Urothelium cell line (cell line): ENCODE data around the gene LRRC56.
A peak's percentile ranks its signal among the peaks of the same experiment; 100 is the strongest.

Source experiments
- DNase-seq: peaks from one replicate; pipeline ENCODE4 v3.0.0; 2011; ENCODE audit warnings: low spot score, mixed read lengths
- FAIRE-seq: peaks from 2 replicates; lab custom pipeline; 2011; peaks lifted over from hg19 to GRCh38; lab: Jason Lieb, UNC

Gene LRRC56

DNA sequence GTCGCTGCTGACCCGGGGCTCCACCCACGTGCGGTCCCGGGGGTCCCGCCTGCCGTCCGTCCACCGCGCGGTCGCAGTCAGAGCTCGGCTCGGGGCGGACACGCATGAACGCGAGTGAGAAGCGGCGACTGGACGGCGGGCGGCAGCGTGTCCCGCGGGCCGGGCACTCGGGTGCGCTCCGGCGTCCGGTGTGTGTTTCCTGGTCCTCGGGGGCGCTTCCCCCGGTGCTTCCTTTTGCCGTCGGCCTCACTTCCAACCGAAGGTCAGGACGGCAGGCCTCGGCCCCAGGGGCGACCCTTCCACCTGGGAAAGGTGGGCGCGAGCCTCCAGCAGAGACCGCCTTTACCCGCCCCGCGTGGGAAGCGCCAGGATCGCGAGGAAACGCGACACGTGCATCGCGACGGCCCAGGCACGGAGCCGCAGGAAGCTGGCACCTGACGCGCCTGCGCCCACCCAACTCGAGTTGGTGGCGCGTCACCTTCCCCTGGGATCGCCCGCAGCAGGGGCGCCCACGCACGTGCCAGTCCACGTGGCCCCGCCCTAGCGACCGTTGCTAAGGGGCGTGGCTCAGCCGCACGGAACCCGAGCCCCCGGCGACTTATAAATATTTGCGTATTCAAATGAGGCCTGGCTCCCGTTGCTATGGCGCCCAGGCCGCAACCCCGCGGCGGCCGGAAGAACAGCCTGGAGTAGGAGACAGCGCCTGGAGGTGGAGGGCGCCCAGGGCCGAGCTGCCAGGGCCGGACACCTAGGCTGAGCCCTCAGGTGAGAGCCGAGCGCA, at the start of gene LRRC56:
LRRC56 (plus strand) TSS at position 687 of the 781 bp plus-strand sequence. CDS start 3,158 bp downstream, outside the sequence.
- FAIRE-seq (no peak), DNase-seq (no peak)

DNA sequence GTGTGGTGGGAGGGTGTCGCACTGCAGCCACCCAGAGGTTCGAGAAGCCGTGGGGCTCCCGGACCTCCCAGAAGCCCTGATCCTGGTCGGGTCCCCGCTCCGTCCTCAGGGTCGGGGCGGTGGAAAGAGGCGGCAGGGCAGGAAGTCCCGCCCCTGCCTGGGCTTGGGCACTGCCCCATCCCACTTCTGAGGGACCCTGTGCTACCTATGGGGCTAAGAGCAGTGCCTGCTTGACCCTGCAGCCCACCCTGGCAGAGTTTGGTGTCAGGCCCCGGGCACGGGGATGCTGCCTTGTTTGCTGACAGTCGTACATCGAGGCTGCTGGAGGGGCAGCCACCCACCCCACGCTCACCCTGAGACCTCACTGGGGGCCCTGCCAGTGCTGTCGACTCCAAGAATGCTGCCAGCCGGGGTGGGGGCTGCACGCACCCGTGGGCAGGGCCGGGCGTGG, 49.7 kb upstream of the LRRC56 start:
- FAIRE-seq (no peak), DNase-seq (no peak)

DNA sequence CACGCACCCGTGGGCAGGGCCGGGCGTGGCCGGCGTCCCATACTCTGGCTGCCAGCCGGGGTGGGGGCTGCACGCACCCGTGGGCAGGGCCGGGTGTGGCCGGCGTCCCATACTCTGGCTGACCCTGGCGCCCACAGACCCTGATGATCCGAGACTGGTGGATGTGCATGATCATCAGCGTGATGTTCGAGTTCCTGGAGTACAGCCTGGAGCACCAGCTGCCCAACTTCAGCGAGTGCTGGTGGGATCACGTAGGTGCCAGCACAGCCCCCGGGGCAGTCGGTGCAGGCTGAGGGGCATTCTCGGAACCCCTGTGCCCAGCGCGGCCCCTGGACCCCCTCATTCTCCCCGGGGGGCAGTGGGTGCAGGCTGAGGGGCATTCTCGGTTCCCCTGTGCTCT, 49.3 kb upstream of the LRRC56 start:
- DNase-seq (no peak), FAIRE-seq (no peak)

DNA sequence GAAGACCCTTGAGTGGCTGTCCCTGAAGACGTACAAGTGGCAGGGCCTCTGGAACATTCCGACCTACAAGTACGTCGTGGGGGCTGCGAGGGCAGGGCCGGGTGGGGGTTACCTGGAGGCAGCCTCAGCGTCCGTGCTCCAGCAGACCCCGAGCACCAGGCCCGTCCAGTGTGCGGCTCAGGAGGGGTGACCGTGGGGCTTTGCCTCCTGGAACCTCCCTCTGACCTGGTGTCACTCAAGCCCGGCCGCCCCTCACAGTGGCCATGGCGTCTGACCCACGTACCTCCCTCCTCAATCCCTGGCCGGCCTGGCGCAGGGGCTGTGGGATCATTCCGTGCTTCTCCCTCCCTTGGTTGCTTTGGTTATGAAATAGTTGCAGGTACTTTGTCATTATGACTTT, 48.7 kb upstream of the LRRC56 start:
- no peak for FAIRE-seq
- DNase-seq = no peak

- FAIRE-seq = no peak
- DNase-seq = no peak
Observed at GRCh38 chr11:488992-489391, 48.3 kb upstream of the LRRC56 start.

DNA sequence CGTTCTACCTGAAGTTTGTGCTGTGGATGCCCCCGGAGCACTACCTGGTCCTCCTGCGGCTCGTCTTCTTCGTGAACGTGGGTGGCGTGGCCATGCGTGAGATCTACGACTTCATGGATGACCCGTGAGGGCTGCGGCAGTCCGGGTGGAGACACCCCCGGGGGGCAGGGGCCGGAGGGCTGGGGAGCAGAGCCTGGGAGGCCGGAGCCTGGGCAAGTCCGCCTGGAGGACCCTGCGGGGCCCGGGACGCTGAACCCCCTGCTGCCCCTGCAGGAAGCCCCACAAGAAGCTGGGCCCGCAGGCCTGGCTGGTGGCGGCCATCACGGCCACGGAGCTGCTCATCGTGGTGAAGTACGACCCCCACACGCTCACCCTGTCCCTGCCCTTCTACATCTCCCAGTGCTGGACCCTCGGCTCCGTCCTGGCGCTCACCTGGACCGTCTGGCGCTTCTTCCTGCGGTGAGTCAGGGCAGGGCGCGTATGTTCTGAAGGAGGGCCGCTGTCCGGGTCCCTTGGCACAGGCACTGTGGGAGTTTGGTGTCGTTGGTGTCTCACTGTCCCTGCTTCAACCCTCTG, 47.6 kb upstream of the LRRC56 start:
- DNase-seq = no peak
- no peak for FAIRE-seq

DNA sequence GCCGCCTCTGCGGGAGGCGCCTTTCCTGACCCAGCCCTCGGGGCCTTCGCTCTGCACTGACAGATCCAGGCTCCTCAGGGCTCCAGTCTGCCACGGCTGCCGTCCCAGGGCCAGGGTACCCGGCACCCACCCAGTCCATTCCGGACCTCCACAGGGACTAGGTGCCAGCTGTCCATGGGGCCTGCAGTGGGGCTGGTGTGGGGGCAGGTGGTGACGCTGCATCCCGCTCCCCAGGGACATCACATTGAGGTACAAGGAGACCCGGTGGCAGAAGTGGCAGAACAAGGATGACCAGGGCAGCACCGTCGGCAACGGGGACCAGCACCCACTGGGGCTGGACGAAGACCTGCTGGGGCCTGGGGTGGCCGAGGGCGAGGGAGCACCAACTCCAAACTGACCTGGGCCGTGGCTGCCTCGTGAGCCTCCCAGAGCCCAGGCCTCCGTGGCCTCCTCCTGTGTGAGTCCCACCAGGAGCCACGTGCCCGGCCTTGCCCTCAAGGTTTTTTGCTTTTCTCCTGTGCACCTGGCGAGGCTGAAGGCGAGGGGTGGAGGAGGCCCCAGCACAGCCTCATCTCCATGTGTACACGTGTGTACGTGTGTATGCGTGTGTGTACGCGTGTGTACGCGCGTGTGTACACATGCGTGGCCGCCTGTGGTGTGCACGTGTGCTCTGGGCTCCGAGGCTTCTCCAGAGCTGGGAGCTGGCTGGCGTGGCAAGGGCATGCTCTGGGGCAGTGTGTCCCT, 47.0 kb upstream of the LRRC56 start:
- DNase-seq = no peak
- no peak for FAIRE-seq

DNA sequence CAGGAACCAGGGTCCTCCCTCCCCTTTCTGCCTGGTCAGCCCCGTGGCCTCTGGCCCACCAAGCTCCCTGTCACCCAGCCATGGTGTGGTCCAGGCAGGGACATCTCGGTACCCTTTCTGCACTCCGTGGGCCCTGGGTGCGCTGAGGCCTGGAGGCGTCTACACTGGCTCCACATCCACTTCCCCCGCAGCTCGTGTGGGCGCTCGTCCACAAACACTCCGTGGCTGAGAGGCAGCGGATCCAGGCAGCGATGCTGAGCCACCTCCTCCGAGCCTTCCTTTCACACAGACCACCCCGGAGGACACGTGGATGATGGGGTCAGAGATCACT, 46.4 kb upstream of the LRRC56 start:
- DNase-seq (no peak), FAIRE-seq (no peak)

DNA sequence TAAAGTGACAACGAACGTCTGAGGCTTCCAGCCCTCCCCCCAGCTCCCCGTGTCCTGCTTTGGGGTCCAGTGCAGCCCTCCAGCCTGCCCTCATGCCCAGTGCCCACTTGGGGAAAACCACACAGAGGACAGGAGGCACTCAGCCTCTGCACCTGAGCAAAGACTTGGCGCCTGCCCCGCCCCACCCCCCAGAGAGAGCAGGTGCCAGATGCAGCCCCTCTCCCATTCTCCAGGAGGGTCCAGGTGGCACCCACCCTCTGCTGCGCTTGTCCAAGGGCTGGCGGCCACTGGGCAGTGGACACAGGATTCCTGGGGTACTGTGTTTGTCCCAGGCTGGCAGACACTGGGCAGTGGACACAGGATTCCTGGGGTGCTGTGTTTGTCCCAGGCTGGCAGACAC, 46.0 kb upstream of the LRRC56 start:
- DNase-seq (no peak), FAIRE-seq (no peak)

DNA sequence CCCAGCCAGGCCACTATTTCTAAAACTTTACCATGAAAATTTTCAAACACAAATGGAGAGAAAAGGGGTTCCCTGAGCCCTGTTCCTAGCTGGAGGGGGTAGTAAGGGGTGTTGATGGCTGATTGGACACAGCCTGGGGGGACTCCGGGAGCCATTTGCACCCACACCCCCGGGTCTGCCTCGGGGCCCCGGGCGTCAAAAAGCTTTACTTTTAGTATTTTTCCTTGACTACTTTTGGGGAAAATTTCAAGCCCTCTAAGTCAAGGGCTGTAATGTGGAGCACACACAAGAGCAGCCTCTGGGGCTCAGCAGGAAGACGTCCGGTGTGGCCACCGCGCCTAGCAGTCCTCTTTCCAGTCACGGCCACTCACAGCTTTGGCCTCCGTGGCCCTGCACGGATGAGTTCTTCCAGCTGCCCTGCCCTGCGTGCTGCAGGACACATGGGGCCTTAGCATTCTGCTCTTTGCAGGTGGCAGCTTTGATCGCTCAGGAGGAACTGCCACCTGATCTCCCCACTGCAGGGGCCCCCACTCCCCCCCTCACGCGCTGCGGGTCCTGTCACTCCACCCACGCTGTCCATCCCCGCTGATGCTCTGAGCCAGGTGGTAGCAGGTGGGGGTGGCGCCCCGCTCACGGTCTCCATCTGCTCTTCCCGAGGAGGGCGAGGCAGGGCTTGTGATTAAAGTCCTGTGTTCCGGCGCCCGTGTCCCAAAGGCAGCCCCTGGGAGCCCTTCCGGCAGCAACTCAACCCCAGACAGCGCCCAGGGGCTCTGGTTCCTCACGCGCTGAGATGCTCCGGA, 44.7 kb upstream of the LRRC56 start:
- DNase-seq (no peak), FAIRE-seq (no peak)

DNA sequence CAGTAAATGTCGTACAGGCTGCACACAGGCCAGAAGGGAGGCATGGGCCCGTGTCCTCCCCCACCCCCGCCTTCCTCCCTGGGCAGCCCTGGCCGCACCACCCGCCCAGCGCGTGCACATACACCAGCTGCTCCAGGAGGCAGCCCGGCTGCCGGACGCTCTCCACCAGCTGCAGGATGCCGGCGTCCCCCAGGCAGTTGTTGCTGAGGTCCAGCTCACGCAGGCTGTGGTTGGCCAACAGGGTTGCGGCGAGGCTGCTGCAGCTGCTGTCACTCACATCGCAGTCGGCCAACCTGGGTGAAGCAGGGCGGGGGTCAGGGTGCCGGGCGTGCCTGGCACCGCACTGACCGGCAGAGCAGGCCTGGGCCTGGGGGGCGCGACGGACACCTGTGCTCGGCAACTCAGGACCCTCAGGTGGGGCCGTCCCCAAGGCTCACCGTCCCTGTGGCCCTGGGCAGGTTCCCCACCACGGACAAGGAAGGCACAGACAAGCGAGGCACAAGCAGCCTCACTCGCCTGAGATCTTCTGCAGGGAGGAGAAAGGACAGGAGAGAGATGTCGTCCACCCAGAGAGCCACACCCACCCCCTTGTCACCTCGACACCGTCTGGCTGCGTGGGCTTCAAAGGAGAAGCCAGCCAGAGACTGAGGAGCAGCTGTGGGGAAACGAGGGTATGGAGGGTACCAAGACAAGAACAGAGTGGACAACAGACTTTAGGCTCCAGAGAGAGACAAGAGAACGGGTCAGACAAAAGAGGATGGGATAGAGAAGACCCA, 42.4 kb upstream of the LRRC56 start:
- DNase-seq (no peak), FAIRE-seq (no peak)

GRCh38 chr11:495537-495931, 41.8 kb upstream of the LRRC56 start:
- DNase-seq (no peak), FAIRE-seq (no peak)

DNA sequence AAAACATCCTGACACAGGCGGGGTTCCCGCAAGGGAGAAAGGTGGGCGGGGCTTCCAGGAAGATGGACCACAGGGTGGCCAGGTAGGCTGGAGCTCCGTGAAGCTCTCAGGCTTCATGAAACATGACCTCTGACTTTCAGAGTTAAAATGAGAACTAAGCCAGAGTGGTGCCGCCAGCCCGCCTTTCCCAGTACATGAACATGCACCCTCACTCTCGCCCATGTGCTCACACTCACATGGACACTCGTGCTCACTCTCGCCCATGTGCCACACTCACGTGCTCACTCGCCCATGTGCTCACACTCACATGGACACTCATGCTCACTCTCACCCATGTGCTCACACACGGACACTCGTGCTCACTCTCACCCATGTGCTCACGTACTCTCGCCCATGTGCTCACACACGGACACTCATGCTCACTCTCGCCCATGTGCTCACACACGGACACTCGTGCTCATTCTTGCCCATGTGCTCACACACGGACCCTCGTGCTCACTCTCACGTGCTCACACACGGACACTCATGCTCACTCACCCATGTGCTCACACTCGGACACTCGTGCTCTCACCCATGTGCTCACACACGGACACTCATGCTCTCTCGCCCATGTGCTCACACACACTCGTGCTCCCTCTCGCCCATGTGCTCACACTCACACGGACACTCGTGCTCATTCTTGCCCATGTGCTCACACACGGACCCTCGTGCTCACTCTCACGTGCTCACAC, 40.3 kb upstream of the LRRC56 start:
- FAIRE-seq = peak; percentile 75
- DNase-seq = no peak

DNA sequence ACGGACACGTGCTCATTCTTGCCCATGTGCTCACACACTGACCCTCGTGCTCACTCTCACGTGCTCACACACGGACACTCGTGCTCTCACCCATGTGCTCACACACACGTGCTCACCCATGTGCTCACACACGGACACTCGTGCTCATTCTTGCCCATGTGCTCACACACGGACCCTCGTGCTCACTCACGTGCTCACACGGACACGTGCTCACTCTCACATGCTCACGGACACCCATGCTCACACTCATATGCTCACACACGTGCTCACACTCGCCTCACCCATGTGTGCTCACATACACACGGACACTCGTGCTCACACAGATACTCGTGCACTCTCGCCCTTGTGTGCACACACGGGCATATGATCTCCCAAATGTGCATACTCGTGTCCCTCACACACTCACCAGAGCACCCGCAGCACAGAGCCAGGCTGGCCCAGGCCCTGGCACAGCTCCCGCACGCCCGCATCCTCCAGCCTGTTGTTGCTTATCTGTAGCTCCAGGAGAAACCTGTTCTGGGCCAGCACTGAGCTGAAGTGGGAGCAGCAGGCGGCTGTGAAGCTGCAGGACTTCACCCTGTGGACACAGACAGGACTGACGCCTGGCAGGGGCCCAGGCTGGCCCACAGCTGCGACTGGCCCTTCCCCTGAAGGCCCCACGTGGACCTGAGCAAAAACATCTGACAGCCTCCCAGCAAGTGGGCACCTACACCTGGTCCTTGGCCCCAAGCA, 39.6 kb upstream of the LRRC56 start:
- DNase-seq (no peak), FAIRE-seq (no peak)

- FAIRE-seq (no peak), DNase-seq (no peak)
Observed at GRCh38 chr11:498297-499181, 38.8 kb upstream of the LRRC56 start.

- DNase-seq (no peak), FAIRE-seq (no peak)
Observed at GRCh38 chr11:499201-500076, 37.9 kb upstream of the LRRC56 start.

GRCh38 chr11:501001-501682, 36.2 kb upstream of the LRRC56 start:
- no peak for FAIRE-seq
- no peak for DNase-seq
